Measurements from ENCODE around the gene FGF22. TPM values are rescaled to one million over a fixed set of nuclear protein-coding genes. Genes with fewer than 3 reads are reported as not detected.

Gene FGF22
- total and polyA plus RNA-seq, 2 of the 13 experiments (the other 11 are each of a cell fraction or from before 2014, with no cell fraction given), result 0.24 TPM; not detected in 1

- TF ChIP-seq, protein P1, sequence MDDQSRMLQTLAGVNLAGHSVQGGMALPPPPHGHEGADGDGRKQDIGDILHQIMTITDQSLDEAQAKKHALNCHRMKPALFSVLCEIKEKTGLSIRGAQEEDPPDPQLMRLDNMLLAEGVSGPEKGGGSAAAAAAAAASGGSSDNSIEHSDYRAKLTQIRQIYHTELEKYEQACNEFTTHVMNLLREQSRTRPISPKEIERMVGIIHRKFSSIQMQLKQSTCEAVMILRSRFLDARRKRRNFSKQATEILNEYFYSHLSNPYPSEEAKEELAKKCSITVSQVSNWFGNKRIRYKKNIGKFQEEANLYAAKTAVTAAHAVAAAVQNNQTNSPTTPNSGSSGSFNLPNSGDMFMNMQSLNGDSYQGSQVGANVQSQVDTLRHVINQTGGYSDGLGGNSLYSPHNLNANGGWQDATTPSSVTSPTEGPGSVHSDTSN (CRISPR knock-in tag; IDR thresholded peaks at IDR 0.05; ENCODE audit: borderline replicate concordance), result peak; percentile 89
- TF ChIP-seq DBP (CRISPR knock-in tag; IDR thresholded peaks at IDR 0.05; ENCODE audit: not compliant biosample characterization) (peak; percentile 66), ZC3H13 (CRISPR knock-in tag; IDR thresholded peaks at IDR 0.05) (0 out of 2 replicates have a peak, but pooled peaks have one; percentile 32), TAF1 (CRISPR knock-in tag; IDR thresholded peaks at IDR 0.05) (peak; percentile 17; the same call in 1 of the 2 replicates), MED1 (CRISPR knock-in tag; IDR thresholded peaks at IDR 0.05) (no peak), SOX13 (IDR thresholded peaks at IDR 0.05) (no peak), SOX13 (CRISPR knock-in tag; conservative IDR thresholded peaks at IDR 0.05 in 1 of 2, IDR thresholded peaks at IDR 0.05 in 1 of 2) (0 out of 4 replicates have a peak, but pooled peaks of 1 of the 2 experiments have one; percentile 29), ZNF552 (CRISPR knock-in tag; IDR thresholded peaks at IDR 0.05; ENCODE audit: borderline replicate concordance) (0 out of 2 replicates have a peak, but pooled peaks have one; percentile 54), EZH2 (conservative IDR thresholded peaks at IDR 0.05; ENCODE audit: low read depth, low read length) (peak; percentile 84; the same call in 1 of the 2 replicates), ZMAT3 (CRISPR knock-in tag; conservative IDR thresholded peaks at IDR 0.05) (0 out of 2 replicates have a peak, but pooled peaks have one; percentile 54), NR3C1 (CRISPR knock-in tag; IDR thresholded peaks at IDR 0.05) (no peak), ZNF792 (CRISPR knock-in tag; IDR thresholded peaks at IDR 0.05) (0 out of 2 replicates have a peak, but pooled peaks have one; percentile 62), ZNF570 (CRISPR knock-in tag; IDR thresholded peaks at IDR 0.05; ENCODE audit: borderline replicate concordance) (no peak), ZNF281 (CRISPR knock-in tag; IDR thresholded peaks at IDR 0.05; ENCODE audit: borderline replicate concordance) (peak; percentile 20; the same call in 1 of the 2 replicates), SOX5 (CRISPR knock-in tag; IDR thresholded peaks at IDR 0.05; ENCODE audit: borderline replicate concordance) (0 out of 2 replicates have a peak, but pooled peaks have one; percentile 23), ZNF549 (CRISPR knock-in tag; IDR thresholded peaks at IDR 0.05) (no peak), ZNF235 (CRISPR knock-in tag; IDR thresholded peaks at IDR 0.05; ENCODE audit: borderline replicate concordance) (0 out of 2 replicates have a peak, but pooled peaks have one; percentile 28), ZNF256 (CRISPR knock-in tag; conservative IDR thresholded peaks at IDR 0.05) (peak; percentile 80; the same call in 1 of the 2 replicates), ZNF546 (CRISPR knock-in tag; conservative IDR thresholded peaks at IDR 0.05) (peak; percentile 63; the same call in 1 of the 2 replicates), JARID2 (CRISPR knock-in tag; IDR thresholded peaks at IDR 0.05; ENCODE audit: insufficient replicate concordance) (peak; percentile 23), ZNF652 (CRISPR knock-in tag; IDR thresholded peaks at IDR 0.05; ENCODE audit: borderline replicate concordance, low read depth) (0 out of 2 replicates have a peak, but pooled peaks have one; percentile 14)
- TF ChIP-seq, protein P2, sequence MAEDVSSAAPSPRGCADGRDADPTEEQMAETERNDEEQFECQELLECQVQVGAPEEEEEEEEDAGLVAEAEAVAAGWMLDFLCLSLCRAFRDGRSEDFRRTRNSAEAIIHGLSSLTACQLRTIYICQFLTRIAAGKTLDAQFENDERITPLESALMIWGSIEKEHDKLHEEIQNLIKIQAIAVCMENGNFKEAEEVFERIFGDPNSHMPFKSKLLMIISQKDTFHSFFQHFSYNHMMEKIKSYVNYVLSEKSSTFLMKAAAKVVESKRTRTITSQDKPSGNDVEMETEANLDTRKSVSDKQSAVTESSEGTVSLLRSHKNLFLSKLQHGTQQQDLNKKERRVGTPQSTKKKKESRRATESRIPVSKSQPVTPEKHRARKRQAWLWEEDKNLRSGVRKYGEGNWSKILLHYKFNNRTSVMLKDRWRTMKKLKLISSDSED (CRISPR knock-in tag; IDR thresholded peaks at IDR 0.05), result peak; percentile 42; the same call in 1 of the 2 replicates
Observed at GRCh38 chr19:591099-591958, 48.4 kb upstream of the FGF22 start (continued).
